Natural killer cell (primary cell): ENCODE measurements around the gene MCF2L. TPM values are rescaled to one million over a fixed set of nuclear protein-coding genes. Genes with fewer than 3 reads are reported as not detected.

Experiments used
- ATAC-seq, 3 donors: fragments of 150-1000 bp in 2 of 3; fragments of 200-7000 bp in 1 of 3; cut with Tn5 transposase; 1 replicate in 1 of 3; 2 replicates in 2 of 3; pipeline ENCODE4 v1.10.0; 2021; ENCODE audit warnings: mild to moderate bottlenecking in 2 of 3, moderate library complexity in 2 of 3
- DNase-seq, 2 donors: peaks; one replicate each; pipeline versions ENCODE4 v3.0.0 to v3.0.0-alpha.2; 2013 to 2021; ENCODE audit warnings: mixed read lengths in 1 of 2
- H3K27ac ChIP-seq: one replicate; pipeline ENCODE4 v1.5.1; 2013; ENCODE audit warnings: mild to moderate bottlenecking, low read length
- H3K27me3 ChIP-seq: one replicate; pipeline ENCODE4 v1.6.1; 2013; ENCODE audit warnings: low read length; ENCODE audit not compliant: control insufficient read depth, insufficient read depth
- H3K36me3 ChIP-seq: one replicate; pipeline ENCODE4 v1.6.1; 2013; ENCODE audit warnings: low read length; ENCODE audit not compliant: control insufficient read depth, insufficient read depth
- H3K4me1 ChIP-seq: one replicate; pipeline ENCODE4 v1.6.1; 2013; ENCODE audit warnings: low read length; ENCODE audit not compliant: control insufficient read depth, insufficient read depth
- H3K4me3 ChIP-seq: one replicate; pipeline ENCODE4 v1.5.1; 2013; ENCODE audit warnings: low read length
- H3K9me3 ChIP-seq: one replicate; pipeline ENCODE4 v1.6.1; 2013; ENCODE audit warnings: low read length; ENCODE audit not compliant: control insufficient read depth, insufficient read depth
- H3K27ac Mint-ChIP-seq, 2 donors: one replicate each; pipeline ENCODE4 v1.8.0; 2022; ENCODE audit warnings: mild to moderate bottlenecking in 2 of 2, mixed read lengths in 2 of 2, moderate library complexity in 1 of 2
- H3K27me3 Mint-ChIP-seq, 2 donors: one replicate each; pipeline ENCODE4 v1.8.0; 2022; ENCODE audit warnings: low read depth in 2 of 2, mixed read lengths in 2 of 2
- H3K36me3 Mint-ChIP-seq: one replicate; pipeline ENCODE4 v1.8.0; 2022; ENCODE audit warnings: mixed read lengths
- H3K4me1 Mint-ChIP-seq, 2 donors: one replicate each; pipeline ENCODE4 v1.8.0; 2022; ENCODE audit warnings: mixed read lengths in 2 of 2
- H3K4me3 Mint-ChIP-seq: one replicate; pipeline ENCODE4 v1.8.0; 2022; ENCODE audit warnings: mild to moderate bottlenecking, moderate library complexity, mixed read lengths
- H3K9me3 Mint-ChIP-seq, 2 donors: one replicate each; pipeline ENCODE4 v1.8.0; 2022; ENCODE audit warnings: mixed read lengths in 2 of 2
- CTCF ChIP-seq: fragments of 200-600 bp; IDR thresholded peaks from one replicate; pipeline ENCODE4 v1.8.0; 2022; ENCODE audit warnings: antibody characterized with exemption
- WGBS: methylation state at CpG from one replicate; pipeline ENCODE4 v1.1.7; 2013; ENCODE audit warnings: missing lambda C conversion rate; ENCODE audit not compliant: insufficient coverage; 5-methylcytosine and 5-hydroxymethylcytosine counted together
- intact Hi-C: fragments of 100-400 bp; cut with micrococcal nuclease; formaldehyde crosslinking; loops from one replicate; pipeline ENCODE4 v1.14.2; 2022
- total RNA-seq, 4 donors: library from RNA; stranded (reverse); fragments of 120-200 nt in 1 of 4; gene quantifications; one replicate each; pipeline versions ENCODE4 v1.2.3 to v1.2.4, GENCODE V29; 2013 to 2022

MCF2L gene
- total RNA-seq, 3 donors from 2014 or later (not counting 1 experiment from before 2014, with no cell fraction given) = 1.7 to 3.0 (median 3.0) TPM

DNA sequence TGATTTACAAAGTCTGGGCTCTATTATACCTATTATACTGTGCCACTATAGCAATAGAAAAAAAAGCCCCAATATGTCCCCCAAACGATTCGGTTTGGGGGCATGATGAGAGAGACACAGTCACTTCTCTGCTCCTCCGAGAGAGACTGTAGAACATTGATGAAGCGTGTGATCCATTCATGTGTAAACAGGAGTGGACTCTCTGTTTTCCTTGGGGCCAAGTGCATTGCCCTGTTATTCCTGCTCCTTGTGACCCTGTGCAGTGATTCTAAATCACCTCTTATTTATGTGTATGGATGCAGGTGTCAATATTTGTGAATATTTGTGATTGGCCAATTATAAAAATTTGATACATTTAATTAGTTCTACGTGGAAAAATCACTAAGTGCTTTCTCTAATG is 170.6 kb downstream of the MCF2L start:
- H3K4me3 Mint-ChIP-seq = no peak overlapping the region
- H3K9me3 ChIP-seq = no peaks in the 10 kb centered on the region
- WGBS = 85% methylated on average over 4 of the region's 5 CpGs
- no peak overlapping the region for H3K27ac Mint-ChIP-seq
- intact Hi-C loops = no loop called here
- H3K9me3 Mint-ChIP-seq = no peaks in the 10 kb centered on the region
- H3K4me1 Mint-ChIP-seq = no peaks in the 10 kb centered on the region
- no peaks in the 10 kb centered on the region for H3K36me3 Mint-ChIP-seq
- no peak overlapping the region for H3K4me3 ChIP-seq
- no peaks in the 10 kb centered on the region for H3K4me1 ChIP-seq
- ATAC-seq (no peak), DNase-seq (no peak)
- TF ChIP-seq CTCF = no peak
- H3K36me3 ChIP-seq = no peaks in the 10 kb centered on the region
- H3K27me3 ChIP-seq = no peaks in the 10 kb centered on the region
- H3K27ac ChIP-seq = no peak overlapping the region
- peaks cover 0 to 3% of the 10 kb centered on the region in 2 donors for H3K27me3 Mint-ChIP-seq

- Mint-ChIP-seq H3K36me3 (no peaks in the 10 kb centered on the region), H3K9me3 (no peaks in the 10 kb centered on the region)
- no peak for TF ChIP-seq CTCF
These were observed 171.9 kb downstream of the MCF2L start for GRCh38 chr13:113140677-113141600.

DNA sequence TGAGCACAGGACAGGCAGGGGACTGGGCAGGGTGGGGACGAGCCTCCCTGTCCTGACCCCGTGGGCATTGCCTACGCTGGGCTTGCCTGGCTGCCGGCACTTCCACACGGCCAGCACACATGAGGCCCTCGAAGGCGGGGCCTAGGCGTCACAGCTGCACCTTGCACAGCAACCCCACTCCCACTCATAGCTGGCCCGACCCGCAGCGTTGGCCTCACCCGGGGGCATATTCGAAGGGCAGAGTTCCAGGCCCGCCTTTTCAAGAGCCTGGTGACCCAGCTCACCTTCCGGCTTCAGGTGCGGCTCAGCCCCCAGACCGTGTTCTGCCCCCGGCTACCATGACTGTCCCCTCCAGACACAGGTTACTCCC is 172.6 kb downstream of the MCF2L start:
- H3K4me1 ChIP-seq = no peaks in the 10 kb centered on the region
- H3K36me3 ChIP-seq = no peaks in the 10 kb centered on the region
- Mint-ChIP-seq H3K27me3 (peaks cover 0 to 5% of the 10 kb centered on the region in 2 donors), H3K4me3 (no peak overlapping the region), H3K9me3 (no peaks in the 10 kb centered on the region), H3K4me1 (no peaks in the 10 kb centered on the region), H3K36me3 (no peaks in the 10 kb centered on the region), H3K27ac (no peak overlapping the region)
- no peak for TF ChIP-seq CTCF
- no peak overlapping the region for H3K4me3 ChIP-seq
- H3K27ac ChIP-seq = no peak overlapping the region
- no peaks in the 10 kb centered on the region for H3K9me3 ChIP-seq
- H3K27me3 ChIP-seq = no peaks in the 10 kb centered on the region
- DNase-seq (no peak), ATAC-seq (no peak)
- intact Hi-C loops = no loop called here
- 92% methylated on average over 18 of the region's 18 CpGs for WGBS

More at GRCh38 chr13:113140677-113141600, 171.9 kb downstream of the MCF2L start:
- Mint-ChIP-seq H3K27me3 (peaks cover 0 to 5% of the 10 kb centered on the region in 2 donors), H3K4me1 (no peaks in the 10 kb centered on the region), H3K4me3 (no peak overlapping the region), H3K27ac (no peak overlapping the region)
- Histone ChIP-seq H3K36me3 (no peaks in the 10 kb centered on the region), H3K4me3 (no peak overlapping the region), H3K27ac (no peak overlapping the region), H3K4me1 (no peaks in the 10 kb centered on the region), H3K9me3 (no peaks in the 10 kb centered on the region), H3K27me3 (no peaks in the 10 kb centered on the region)
- no peak for ATAC-seq
- no peak for DNase-seq
- 93% methylated on average over 26 of the region's 26 CpGs for WGBS
- intact Hi-C loops = no loop called here
